PC-3 (cell line): ENCODE measurements around the gene MCM7.

Source experiments
- EZH2 ChIP-seq: fragments of 300-600 bp; sonication (generic); IDR thresholded peaks from one replicate; pipeline ENCODE4 v1.6.1; 2017; ENCODE audit warnings: antibody characterized with exemption, mild to moderate bottlenecking, low read length; ENCODE audit not compliant: unreplicated experiment
- TF ChIP-seq, protein P1 (sequence below): fragments of 300-600 bp; sonication (generic); conservative IDR thresholded peaks from 2 replicates; pipeline ENCODE4 v1.5.1; 2017; ENCODE audit warnings: antibody characterized with exemption, low read depth, mild to moderate bottlenecking, low read length

- TF ChIP-seq, protein P1, sequence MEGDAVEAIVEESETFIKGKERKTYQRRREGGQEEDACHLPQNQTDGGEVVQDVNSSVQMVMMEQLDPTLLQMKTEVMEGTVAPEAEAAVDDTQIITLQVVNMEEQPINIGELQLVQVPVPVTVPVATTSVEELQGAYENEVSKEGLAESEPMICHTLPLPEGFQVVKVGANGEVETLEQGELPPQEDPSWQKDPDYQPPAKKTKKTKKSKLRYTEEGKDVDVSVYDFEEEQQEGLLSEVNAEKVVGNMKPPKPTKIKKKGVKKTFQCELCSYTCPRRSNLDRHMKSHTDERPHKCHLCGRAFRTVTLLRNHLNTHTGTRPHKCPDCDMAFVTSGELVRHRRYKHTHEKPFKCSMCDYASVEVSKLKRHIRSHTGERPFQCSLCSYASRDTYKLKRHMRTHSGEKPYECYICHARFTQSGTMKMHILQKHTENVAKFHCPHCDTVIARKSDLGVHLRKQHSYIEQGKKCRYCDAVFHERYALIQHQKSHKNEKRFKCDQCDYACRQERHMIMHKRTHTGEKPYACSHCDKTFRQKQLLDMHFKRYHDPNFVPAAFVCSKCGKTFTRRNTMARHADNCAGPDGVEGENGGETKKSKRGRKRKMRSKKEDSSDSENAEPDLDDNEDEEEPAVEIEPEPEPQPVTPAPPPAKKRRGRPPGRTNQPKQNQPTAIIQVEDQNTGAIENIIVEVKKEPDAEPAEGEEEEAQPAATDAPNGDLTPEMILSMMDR = no peak
- no peak for TF ChIP-seq EZH2
These were observed at the start of gene MCM7, which contains the start of gene AP4M1 for GRCh38 chr7:100101016-100101862.
